Measurements from ENCODE around the gene IFT122.
"Not testable (repeated sequence)": the region's sequence is repeated elsewhere in the genome, so short reads cannot be mapped to it uniquely, and the experiment has no call there.

Gene IFT122

DNA sequence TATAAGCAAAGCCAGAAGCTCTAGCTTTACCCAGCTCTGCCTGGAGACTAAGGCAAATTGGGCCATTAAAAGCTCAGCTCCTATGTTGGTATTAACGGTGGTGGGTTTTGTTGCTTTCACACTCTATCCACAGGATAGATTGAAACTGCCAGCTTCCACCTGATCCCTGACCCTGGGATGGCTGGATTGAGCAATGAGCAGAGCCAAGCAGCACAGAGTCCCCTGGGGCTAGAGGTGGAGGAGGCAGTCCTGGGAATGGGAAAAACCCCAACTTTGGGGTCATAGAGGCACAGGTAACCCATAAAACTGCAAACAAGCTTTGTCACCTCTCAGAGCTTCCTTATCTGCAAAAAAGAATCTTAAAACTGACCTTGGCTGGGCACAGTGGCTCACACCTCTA lies 95.1 kb downstream of the IFT122 start:
- Mint-ChIP-seq H3K4me1 (ENCODE audit: low read depth) (peaks cover 16% of the 10 kb centered on the region), H3K4me3 (no peak overlapping the region), H3K36me3 (ENCODE audit: low read depth) (no peaks in the 10 kb centered on the region), H3K27ac (no peak overlapping the region), H3K9me3 (no peaks in the 10 kb centered on the region), H3K27me3 (peaks cover 11% of the 10 kb centered on the region)
- intact Hi-C loops (cut with micrococcal nuclease) = no loop called here

DNA sequence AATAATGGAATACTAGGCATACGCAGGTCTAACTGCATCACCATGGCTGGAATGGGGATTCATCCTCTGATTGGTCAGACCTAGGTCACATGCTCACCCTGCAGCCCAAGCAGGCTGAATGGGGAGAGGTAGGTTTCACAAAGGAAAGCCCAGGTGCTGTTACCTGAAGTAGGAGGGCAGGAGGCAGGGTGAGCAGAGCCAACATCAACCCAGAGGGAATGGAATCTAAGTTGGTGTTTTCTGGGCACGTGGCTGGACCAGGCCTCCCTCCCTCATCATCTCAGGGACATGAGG lies 96.3 kb downstream of the IFT122 start:
- Mint-ChIP-seq H3K27me3 (peaks cover 11% of the 10 kb centered on the region), H3K27ac (no peak overlapping the region), H3K4me3 (no peak overlapping the region), H3K36me3 (ENCODE audit: low read depth) (no peaks in the 10 kb centered on the region), H3K9me3 (no peaks in the 10 kb centered on the region), H3K4me1 (ENCODE audit: low read depth) (peaks cover 5% of the 10 kb centered on the region)
- intact Hi-C loops (cut with micrococcal nuclease) = no loop called here

DNA sequence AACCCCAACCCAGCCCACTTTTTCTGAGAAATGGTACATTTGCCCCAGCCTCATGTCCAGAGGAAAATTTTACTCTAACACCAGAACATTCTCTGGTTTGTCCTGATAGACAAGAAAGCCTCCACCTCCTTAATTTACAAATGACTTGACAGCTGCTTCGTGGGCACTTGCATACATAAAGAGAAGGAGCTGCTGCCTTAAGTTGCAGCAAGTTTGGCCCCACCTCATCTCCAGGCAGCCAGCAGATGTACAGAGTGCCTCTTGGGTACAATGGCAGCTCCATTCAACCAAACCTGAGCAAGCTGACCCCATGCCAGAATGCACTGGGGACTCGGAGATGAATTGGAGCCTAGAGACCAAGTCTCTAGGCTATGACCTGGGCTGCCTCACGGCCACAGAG lies 96.8 kb downstream of the IFT122 start:
- Mint-ChIP-seq H3K36me3 (ENCODE audit: low read depth) (no peaks in the 10 kb centered on the region), H3K27ac (no peak overlapping the region), H3K27me3 (peaks cover 11% of the 10 kb centered on the region), H3K4me1 (ENCODE audit: low read depth) (no peaks in the 10 kb centered on the region), H3K9me3 (no peaks in the 10 kb centered on the region), H3K4me3 (no peak overlapping the region)
- intact Hi-C loops (cut with micrococcal nuclease) = no loop called here

GRCh38 chr3:129539206-129539605 lies 99.2 kb downstream of the IFT122 start:
- Mint-ChIP-seq H3K36me3 (ENCODE audit: low read depth) (no peaks in the 10 kb centered on the region), H3K4me1 (ENCODE audit: low read depth) (no peaks in the 10 kb centered on the region), H3K27me3 (peaks cover 11% of the 10 kb centered on the region), H3K27ac (no peak overlapping the region), H3K9me3 (no peaks in the 10 kb centered on the region), H3K4me3 (no peak overlapping the region)
- intact Hi-C loops (cut with micrococcal nuclease) = no loop called here

- Mint-ChIP-seq H3K36me3 (ENCODE audit: low read depth) (no peaks in the 10 kb centered on the region), H3K4me3 (no peak overlapping the region), H3K27me3 (peaks cover 9% of the 10 kb centered on the region), H3K27ac (no peak overlapping the region), H3K4me1 (ENCODE audit: low read depth) (no peaks in the 10 kb centered on the region), H3K9me3 (no peaks in the 10 kb centered on the region)
- intact Hi-C loops (cut with micrococcal nuclease) = no loop called here
Observed at GRCh38 chr3:129540776-129541516, 100.9 kb downstream of the IFT122 start.

DNA sequence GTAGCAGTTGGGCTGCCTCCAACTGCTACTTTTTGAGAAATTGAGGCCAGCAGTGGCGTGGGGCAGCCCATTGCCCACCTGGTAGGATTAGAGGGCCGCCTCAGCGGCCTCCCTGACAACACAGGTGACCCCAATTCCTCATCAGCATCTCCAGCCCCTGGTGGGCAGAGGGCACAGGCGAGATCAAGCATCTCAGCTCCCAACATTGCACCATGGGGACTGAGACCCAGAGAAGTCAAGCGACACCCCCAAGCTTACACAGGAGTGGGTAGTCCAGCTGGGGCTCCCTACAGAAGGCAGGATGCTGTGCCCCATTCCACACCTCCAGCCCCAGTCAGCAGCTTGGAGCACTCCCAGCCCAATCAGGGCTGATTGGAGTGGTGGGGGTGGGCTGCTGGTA lies 102.7 kb downstream of the IFT122 start:
- H3K27me3 Mint-ChIP-seq = no peaks in the 10 kb centered on the region
- no peaks in the 10 kb centered on the region for H3K36me3 Mint-ChIP-seq (ENCODE audit: low read depth)
- intact Hi-C loops (cut with micrococcal nuclease) = no loop called here
- no peak overlapping the region for H3K27ac Mint-ChIP-seq
- no peak overlapping the region for H3K4me3 Mint-ChIP-seq
- no peaks in the 10 kb centered on the region for H3K9me3 Mint-ChIP-seq
- H3K4me1 Mint-ChIP-seq (ENCODE audit: low read depth) = no peaks in the 10 kb centered on the region

DNA sequence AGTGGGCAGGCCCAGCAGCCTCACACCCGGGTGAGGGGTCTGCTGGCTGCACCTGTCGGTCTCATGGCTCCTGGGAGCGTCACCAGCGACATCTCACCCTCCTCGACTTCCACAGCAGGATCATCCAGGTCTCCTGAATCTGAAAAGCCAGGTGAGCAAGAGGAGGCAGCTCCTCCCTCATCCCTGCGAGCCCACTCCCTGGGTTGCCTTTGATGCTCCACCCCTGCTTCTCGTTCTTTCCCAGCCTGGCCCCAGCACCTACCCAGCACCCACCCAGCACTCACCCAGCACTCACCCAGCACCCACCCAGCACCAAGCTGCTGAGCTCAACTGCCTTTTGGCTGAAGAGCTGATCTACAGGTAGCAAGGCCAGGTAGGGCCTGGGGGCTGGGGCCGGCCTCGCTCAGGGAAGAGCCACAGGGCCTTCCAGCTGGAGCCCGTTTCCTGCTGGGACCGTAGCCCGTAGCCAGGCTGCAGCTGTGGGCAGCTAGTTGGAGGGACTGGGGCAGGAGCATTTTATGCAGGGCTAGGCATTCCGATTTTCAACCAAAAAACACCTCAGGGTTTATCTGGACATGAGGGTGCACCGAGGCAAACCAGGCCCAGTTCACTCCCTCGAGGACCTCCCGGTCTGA lies 103.2 kb downstream of the IFT122 start, which contains the start of gene H1-8:
Gene H1-8, plus strand, starts transcription at position 20 of the 635 bp plus-strand sequence. Its CDS starts 44 bp downstream, at position 64.
- intact Hi-C loops (cut with micrococcal nuclease) = no loop called here
- H3K4me3 Mint-ChIP-seq = no peak within 1 kb of the TSS
- H3K4me1 Mint-ChIP-seq (ENCODE audit: low read depth) = peaks cover 2% of the 10 kb centered on the region
- H3K27me3 Mint-ChIP-seq = no peaks in the 10 kb centered on the region
- H3K27ac Mint-ChIP-seq = no peak within 1 kb of the TSS
- H3K9me3 Mint-ChIP-seq = no peaks in the 10 kb centered on the region
- H3K36me3 Mint-ChIP-seq (ENCODE audit: low read depth) = no peaks in the 10 kb centered on the region

DNA sequence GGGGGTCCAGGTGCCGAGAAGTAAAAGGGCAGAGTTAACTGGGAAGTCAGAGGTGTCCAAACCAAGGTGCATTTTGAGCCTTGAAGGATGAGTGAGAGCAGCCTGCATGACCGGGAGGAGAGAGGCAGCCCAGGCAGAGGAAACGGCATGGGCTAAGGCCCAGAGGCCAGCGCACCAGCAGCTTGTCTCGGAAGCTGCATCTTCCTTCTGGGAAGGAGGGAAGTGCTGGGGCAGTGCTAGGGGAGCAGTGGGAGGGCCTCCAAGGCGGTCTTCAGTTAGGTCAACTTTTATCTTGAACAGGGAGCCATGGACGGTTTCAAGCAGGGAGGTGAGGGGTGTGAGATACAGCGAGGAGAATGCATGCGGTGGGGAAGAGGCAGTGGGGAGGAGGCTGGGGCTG lies 104.0 kb downstream of the IFT122 start:
- no peaks in the 10 kb centered on the region for H3K27me3 Mint-ChIP-seq
- no peak overlapping the region for H3K4me3 Mint-ChIP-seq
- intact Hi-C loops (cut with micrococcal nuclease) = no loop called here
- no peaks in the 10 kb centered on the region for H3K9me3 Mint-ChIP-seq
- H3K27ac Mint-ChIP-seq = no peak overlapping the region
- peaks cover 9% of the 10 kb centered on the region for H3K4me1 Mint-ChIP-seq (ENCODE audit: low read depth)
- H3K36me3 Mint-ChIP-seq (ENCODE audit: low read depth) = no peaks in the 10 kb centered on the region

- not testable (repeated sequence) for H3K27ac Mint-ChIP-seq
Observed at GRCh38 chr3:129545951-129546350, 105.9 kb downstream of the IFT122 start.

DNA sequence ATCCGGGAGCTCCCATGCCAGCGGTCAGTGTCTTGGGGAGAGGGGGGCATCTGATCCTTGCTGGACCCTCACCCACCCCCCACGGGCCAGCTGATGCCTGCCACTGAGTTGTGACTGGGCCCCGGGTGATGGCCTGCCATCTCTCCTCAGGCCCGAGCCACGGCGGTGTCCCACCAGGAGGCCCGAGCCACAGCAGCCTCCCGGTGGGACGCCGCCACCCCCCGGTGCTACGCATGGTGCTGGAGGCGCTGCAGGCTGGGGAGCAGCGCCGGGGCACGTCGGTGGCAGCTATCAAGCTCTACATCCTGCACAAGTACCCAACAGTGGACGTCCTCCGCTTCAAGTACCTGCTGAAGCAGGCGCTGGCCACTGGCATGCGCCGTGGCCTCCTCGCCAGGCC lies 107.2 kb downstream of the IFT122 start:
- no peak overlapping the region for H3K4me3 Mint-ChIP-seq
- intact Hi-C loops (cut with micrococcal nuclease) = no loop called here
- no peak overlapping the region for H3K27ac Mint-ChIP-seq
- no peaks in the 10 kb centered on the region for H3K36me3 Mint-ChIP-seq (ENCODE audit: low read depth)
- H3K27me3 Mint-ChIP-seq = no peaks in the 10 kb centered on the region
- no peaks in the 10 kb centered on the region for H3K9me3 Mint-ChIP-seq
- H3K4me1 Mint-ChIP-seq (ENCODE audit: low read depth) = peaks cover 22% of the 10 kb centered on the region

More at GRCh38 chr3:129545951-129546350, 105.9 kb downstream of the IFT122 start:
- H3K4me3 Mint-ChIP-seq; H3K9me3 Mint-ChIP-seq; H3K36me3 Mint-ChIP-seq (ENCODE audit: low read depth); intact Hi-C loops (cut with micrococcal nuclease); H3K27me3 Mint-ChIP-seq: not testable (repeated sequence)
- peaks cover 22% of the 10 kb centered on the region for H3K4me1 Mint-ChIP-seq (ENCODE audit: low read depth)

DNA sequence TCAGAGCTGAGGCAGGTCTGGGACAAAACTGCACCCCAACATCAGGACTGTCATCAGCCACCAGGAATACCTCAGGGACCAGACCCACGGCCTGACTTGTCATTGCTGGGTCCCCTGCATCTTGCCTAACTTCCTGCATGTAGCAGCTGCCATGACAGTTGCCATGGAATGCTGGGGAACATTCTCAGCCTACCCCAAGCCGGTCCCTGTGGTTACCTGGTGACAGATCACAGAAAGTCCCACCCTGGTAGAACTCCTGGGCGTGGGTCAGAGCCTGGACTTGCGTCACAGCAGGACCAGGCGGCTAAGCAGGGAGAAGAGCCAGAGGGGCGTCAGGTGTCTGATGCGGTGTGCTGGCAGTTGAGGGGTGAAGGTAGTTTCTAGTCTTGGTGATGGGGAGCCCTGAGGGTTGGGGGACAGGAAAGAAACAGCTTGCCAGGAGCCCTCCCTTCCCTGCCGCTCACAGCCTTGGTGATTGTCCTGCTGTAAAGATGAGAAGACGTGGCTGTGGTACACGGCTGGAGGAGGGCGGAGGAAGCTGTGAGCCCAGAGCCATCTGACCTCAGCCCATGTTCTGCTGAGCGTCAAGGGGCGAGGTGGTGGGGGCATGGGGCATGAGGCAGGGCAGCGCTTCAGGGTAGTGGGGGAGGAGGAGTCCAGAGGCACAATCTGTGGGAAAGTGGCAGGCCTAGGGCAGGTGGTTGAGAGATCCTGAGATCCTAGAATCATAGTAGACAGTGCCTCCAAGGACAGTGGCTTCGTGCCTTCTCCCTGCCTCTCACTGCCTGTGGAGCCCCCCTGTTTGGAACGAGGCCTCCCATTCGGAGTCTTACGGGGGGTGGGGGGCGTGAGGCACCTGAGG lies 108.3 kb downstream of the IFT122 start:
- H3K4me3 Mint-ChIP-seq = no peak overlapping the region
- intact Hi-C loops (cut with micrococcal nuclease) = no loop called here
- no peaks in the 10 kb centered on the region for H3K9me3 Mint-ChIP-seq
- no peaks in the 10 kb centered on the region for H3K27me3 Mint-ChIP-seq
- H3K27ac Mint-ChIP-seq = peak overlapping the region; percentile 11
- no peaks in the 10 kb centered on the region for H3K36me3 Mint-ChIP-seq (ENCODE audit: low read depth)
- peaks cover 32% of the 10 kb centered on the region for H3K4me1 Mint-ChIP-seq (ENCODE audit: low read depth)

GRCh38 chr3:129549006-129549800 lies 109.2 kb downstream of the IFT122 start:
- Mint-ChIP-seq H3K4me3 (no peak overlapping the region), H3K27me3 (no peaks in the 10 kb centered on the region), H3K9me3 (no peaks in the 10 kb centered on the region), H3K4me1 (ENCODE audit: low read depth) (peaks cover 36% of the 10 kb centered on the region), H3K36me3 (ENCODE audit: low read depth) (peaks cover 2% of the 10 kb centered on the region), H3K27ac (no peak overlapping the region)
- intact Hi-C loops (cut with micrococcal nuclease) = no loop called here

GRCh38 chr3:129549805-129550204 lies 109.8 kb downstream of the IFT122 start:
- Mint-ChIP-seq H3K27me3 (no peaks in the 10 kb centered on the region), H3K27ac (no peak overlapping the region), H3K9me3 (no peaks in the 10 kb centered on the region)

More at GRCh38 chr3:129549805-129550204, 109.8 kb downstream of the IFT122 start:
- intact Hi-C loops (cut with micrococcal nuclease) = no loop called here
- no peak overlapping the region for H3K4me3 Mint-ChIP-seq
- H3K36me3 Mint-ChIP-seq (ENCODE audit: low read depth) = peaks cover 8% of the 10 kb centered on the region
- peaks cover 42% of the 10 kb centered on the region for H3K4me1 Mint-ChIP-seq (ENCODE audit: low read depth)

All from dendritic cell treated with granulocyte-macrophage colony-stimulating factor and Interleukin-4, amounts not matched to agents 40 ng/mL and 50 ng/mL, for 4 days (primary cell).